Measurements from ENCODE around the gene PRKCD.

- no peak for TF ChIP-seq CTCF (IDR thresholded peaks at IDR 0.05)
- TF ChIP-seq POLR2A (IDR thresholded peaks at IDR 0.05) = no peak
Measured at GRCh38 chr3:53238886-53239285, 77.9 kb downstream of the PRKCD start.

Measured in Peyer's patch (tissue), 4 donors.